CD14-positive monocyte (primary cell): Measurements from ENCODE around the gene MPRIP. TPM values are rescaled to one million over a fixed set of nuclear protein-coding genes. Genes with fewer than 3 reads are reported as not detected.
"Not testable (repeated sequence)": the region's sequence is repeated elsewhere in the genome, so short reads cannot be mapped to it uniquely, and the experiment has no call there.

ENCODE experiments used
- DNase-seq, 3 donors: peaks; one replicate each; pipeline ENCODE4 v3.0.0-alpha.2; 2011 to 2022
- H2AFZ ChIP-seq: 2 replicates; pipeline ENCODE4 v1.6.0; 2012; ENCODE audit warnings: mild to moderate bottlenecking, low read depth, low read length, inconsistent platforms; ENCODE audit not compliant: insufficient read depth, poor library complexity, severe bottlenecking
- H3K27ac ChIP-seq, 2 donors: 1 replicate in 1 of 2; 2 replicates in 1 of 2; pipeline ENCODE4 v1.5.1; 2012 to 2013; ENCODE audit warnings: low read length in 2 of 2, control low read depth in 1 of 2, inconsistent platforms in 1 of 2, low read depth in 1 of 2, mild to moderate bottlenecking in 1 of 2
- H3K27me3 ChIP-seq, 2 donors: one replicate each; pipeline versions ENCODE4 v1.6.0 to v1.6.1; 2011 to 2013; ENCODE audit warnings: low read length in 2 of 2; ENCODE audit not compliant: control insufficient read depth in 2 of 2, insufficient read depth in 2 of 2
- H3K36me3 ChIP-seq, 2 donors: replicated peaks in 1 of 2; 1 replicate in 1 of 2; 2 replicates in 1 of 2; pipeline versions ENCODE4 v1.5.1 to v1.6.1; 2012 to 2013; ENCODE audit warnings: low read length in 2 of 2, control low read depth in 1 of 2, inconsistent platforms in 1 of 2, mild to moderate bottlenecking in 1 of 2; ENCODE audit not compliant: insufficient read depth in 2 of 2, control insufficient read depth in 1 of 2
- H3K4me1 ChIP-seq, 2 donors: 1 replicate in 1 of 2; 2 replicates in 1 of 2; pipeline versions ENCODE4 v1.5.1 to v1.6.1; 2012 to 2013; ENCODE audit warnings: low read length in 2 of 2, control low read depth in 1 of 2, inconsistent platforms in 1 of 2, mild to moderate bottlenecking in 1 of 2, moderate library complexity in 1 of 2; ENCODE audit not compliant: insufficient read depth in 2 of 2, control insufficient read depth in 1 of 2
- H3K4me2 ChIP-seq: replicated peaks from 2 replicates; pipeline ENCODE3; 2012; ENCODE audit warnings: low read length, moderate library complexity, mild to moderate bottlenecking; ENCODE audit not compliant: poor library complexity, severe bottlenecking; ENCODE audit errors: extremely low read depth
- H3K4me3 ChIP-seq, 3 experiments: fragments of 200-600 bp in 1 of 3; sonication (generic) in 1 of 3; replicated peaks in 1 of 3; 1 replicate in 2 of 3; 2 replicates in 1 of 3; pipeline ENCODE4 v1.5.1; 2011 to 2013; ENCODE audit warnings: low read length in 3 of 3, mild to moderate bottlenecking in 3 of 3, control low read depth in 2 of 3, low read depth in 2 of 3, inconsistent platforms in 1 of 3, moderate library complexity in 1 of 3
- H3K79me2 ChIP-seq: 2 replicates; pipeline ENCODE4 v1.6.0; 2012; ENCODE audit warnings: mild to moderate bottlenecking, control low read depth, inconsistent platforms, low read length, moderate library complexity; ENCODE audit not compliant: insufficient read depth
- H3K9ac ChIP-seq: 2 replicates; pipeline ENCODE4 v1.6.0; 2017; ENCODE audit warnings: low read length, mild to moderate bottlenecking; ENCODE audit not compliant: insufficient read depth, poor library complexity, severe bottlenecking
- H3K9me3 ChIP-seq, 2 donors: replicated peaks in 1 of 2; 1 replicate in 1 of 2; 2 replicates in 1 of 2; pipeline versions ENCODE4 v1.5.1 to v1.6.1; 2012 to 2013; ENCODE audit warnings: low read length in 2 of 2, control low read depth in 1 of 2; ENCODE audit not compliant: control insufficient read depth in 1 of 2, insufficient read depth in 1 of 2
- H4K20me1 ChIP-seq: 2 replicates; pipeline ENCODE4 v1.6.0; 2012; ENCODE audit warnings: mild to moderate bottlenecking, low read length, control low read depth, moderate library complexity; ENCODE audit not compliant: insufficient read depth
- H3K27ac Mint-ChIP-seq, 7 donors: one replicate each; pipeline ENCODE4 v1.8.0; 2020; ENCODE audit warnings: mild to moderate bottlenecking in 7 of 7, mixed read lengths in 7 of 7, moderate library complexity in 6 of 7, inconsistent platforms in 2 of 7
- H3K27me3 Mint-ChIP-seq, 3 donors: one replicate each; pipeline ENCODE4 v1.8.0; 2021 to 2022; ENCODE audit warnings: low read depth in 3 of 3, mild to moderate bottlenecking in 3 of 3, mixed read lengths in 3 of 3, moderate library complexity in 3 of 3, inconsistent platforms in 1 of 3
- H3K36me3 Mint-ChIP-seq, 2 donors: one replicate each; pipeline ENCODE4 v1.8.0; 2020; ENCODE audit warnings: mixed read lengths in 2 of 2, inconsistent platforms in 1 of 2, mild to moderate bottlenecking in 1 of 2
- H3K4me1 Mint-ChIP-seq: one replicate; pipeline ENCODE4 v1.8.0; 2020; ENCODE audit warnings: mild to moderate bottlenecking, mixed read lengths
- H3K4me3 Mint-ChIP-seq, 2 donors: one replicate each; pipeline ENCODE4 v1.8.0; 2020; ENCODE audit warnings: mild to moderate bottlenecking in 2 of 2, mixed read lengths in 2 of 2, moderate library complexity in 1 of 2
- H3K9me3 Mint-ChIP-seq, 7 donors: one replicate each; pipeline ENCODE4 v1.8.0; 2020 to 2022; ENCODE audit warnings: mixed read lengths in 7 of 7, mild to moderate bottlenecking in 6 of 7, moderate library complexity in 6 of 7, inconsistent platforms in 2 of 7
- CTCF ChIP-seq: fragments of 200-600 bp; IDR thresholded peaks from one replicate; pipeline ENCODE4 v1.8.0; 2022; ENCODE audit warnings: antibody characterized with exemption, mild to moderate bottlenecking
- WGBS: methylation state at CpG from one replicate; pipeline ENCODE4 v1.1.5; 2013; ENCODE audit warnings: missing lambda C conversion rate; ENCODE audit not compliant: insufficient coverage; 5-methylcytosine and 5-hydroxymethylcytosine counted together
- intact Hi-C, 2 donors: fragments of 100-400 bp; cut with micrococcal nuclease; formaldehyde crosslinking; loops; one replicate each; pipeline versions ENCODE4 v1.15.0 to v1.15.1; 2023
- polyA plus RNA-seq, 3 donors: library from polyadenylated mRNA; depleted of rRNA in 1 of 3; unstranded in 2 of 3; stranded (reverse) in 1 of 3; fragments of 300-500 nt in 2 of 3; fragments of >200 nt in 1 of 3; fragmentation: Illumina TruSeq in 2 of 3; gene quantifications; 1 replicate in 2 of 3; 2 replicates in 1 of 3; pipeline ENCODE4 v1.2.3, GENCODE V29; 2012 to 2021

Gene MPRIP
- polyA plus RNA-seq, 3 donors, result 2.0 to 48.7 (median 2.5) TPM

GRCh38 chr17:16995930-16996329, 46.3 kb upstream of the MPRIP start:
- peaks cover 2 to 3% (median 2%) of the 10 kb centered on the region in 3 donors for H3K27me3 Mint-ChIP-seq
- no peak for DNase-seq
- Histone ChIP-seq H3K4me2 (no peak overlapping the region), H3K9ac (no peak overlapping the region), H3K4me1 (peaks cover 0 to 6% of the 10 kb centered on the region in 2 donors), H3K9me3 (no peaks in the 10 kb centered on the region), H4K20me1 (no peaks in the 10 kb centered on the region), H3K79me2 (no peaks in the 10 kb centered on the region), H3K27ac (no peak overlapping the region), H2AFZ (no peak overlapping the region), H3K27me3 (no peaks in the 10 kb centered on the region), H3K36me3 (no peaks in the 10 kb centered on the region), H3K4me3 (no peak overlapping the region)
- TF ChIP-seq CTCF, result no peak
- no peak overlapping the region for H3K27ac Mint-ChIP-seq
- H3K4me3 Mint-ChIP-seq, result no peak overlapping the region
- intact Hi-C loops, result no loop called here
- H3K9me3 Mint-ChIP-seq, result peaks cover 0 to 3% (median under 1%) of the 10 kb centered on the region in 7 donors
- H3K4me1 Mint-ChIP-seq, result peaks cover 2% of the 10 kb centered on the region
- no peaks in the 10 kb centered on the region for H3K36me3 Mint-ChIP-seq
- WGBS, result 76% methylated on average over 5 of the region's 7 CpGs

GRCh38 chr17:16996726-16997125, 45.5 kb upstream of the MPRIP start:
- H3K36me3 ChIP-seq, H4K20me1 ChIP-seq, H3K4me3 Mint-ChIP-seq, H3K27ac ChIP-seq, H3K27me3 ChIP-seq, H3K79me2 ChIP-seq, H3K4me1 ChIP-seq, H3K4me2 ChIP-seq, H3K4me3 ChIP-seq, intact Hi-C loops, H3K4me1 Mint-ChIP-seq, H3K9ac ChIP-seq, H3K9me3 ChIP-seq, H2AFZ ChIP-seq, H3K36me3 Mint-ChIP-seq, H3K27ac Mint-ChIP-seq, H3K27me3 Mint-ChIP-seq, H3K9me3 Mint-ChIP-seq, DNase-seq: not testable (repeated sequence)
- no CpG with 5 or more reads among the region's 11 CpGs for WGBS
